PC-9 (cell line): ENCODE data around the gene LRP1B. TPM values are rescaled to one million over a fixed set of nuclear protein-coding genes. Genes with fewer than 3 reads are reported as not detected.
A peak's percentile ranks its signal among the peaks of the same experiment; 100 is the strongest.

Experiments
- BruUV-seq: library from RNA; stranded (reverse); fragments of 400-500 nt; replicated peaks from 2 replicates; lab custom pipeline; 2021; lab: Mats Ljungman, UMichigan
- CTCF ChIA-PET: fragments of 300-600 bp; sonication (Branson Sonifier 250); formaldehyde crosslinking; loops from one replicate; lab custom pipeline; 2022; ENCODE audit warnings: antibody characterized with exemption; lab: Charles Lee
- POLR2A ChIA-PET: fragments of 300-600 bp; sonication (Branson Sonifier 250); formaldehyde crosslinking; loops from one replicate; lab custom pipeline; 2022; ENCODE audit warnings: antibody characterized with exemption; ENCODE audit not compliant: unreplicated experiment; lab: Charles Lee
- DNase-seq, 2 experiments: peaks; one replicate each; pipeline versions ENCODE4 v3.0.0 to v3.0.0-alpha.2; 2015 to 2022; ENCODE audit warnings: mixed read lengths in 1 of 2
- H2AFZ ChIP-seq: fragments of 200-600 bp; sonication (generic); 2 replicates; pipeline ENCODE4 v1.8.1; 2017; ENCODE audit warnings: antibody characterized with exemption
- H3F3A ChIP-seq: fragments of 200-600 bp; sonication (generic); 2 replicates; pipeline ENCODE4 v1.8.1; 2017; ENCODE audit warnings: antibody characterized with exemption, mild to moderate bottlenecking, low read depth; ENCODE audit not compliant: insufficient read depth
- H3K27ac ChIP-seq: fragments of 200-600 bp; sonication (generic); 2 replicates; pipeline ENCODE4 v1.6.1; 2016; ENCODE audit warnings: mixed run types
- H3K27me3 ChIP-seq: fragments of 200-600 bp; sonication (generic); 2 replicates; pipeline ENCODE4 v1.6.1; 2016; ENCODE audit warnings: low read depth, mixed run types; ENCODE audit not compliant: insufficient read depth
- H3K36me3 ChIP-seq: fragments of 200-600 bp; sonication (generic); 2 replicates; pipeline ENCODE4 v1.6.1; 2016; ENCODE audit warnings: low read depth, mixed run types
- H3K4me1 ChIP-seq: fragments of 200-600 bp; sonication (generic); replicated peaks from 2 replicates; pipeline ENCODE4 v1.6.1; 2016; ENCODE audit warnings: mixed run types; ENCODE audit not compliant: insufficient read depth
- H3K4me2 ChIP-seq: fragments of 200-600 bp; sonication (generic); 2 replicates; pipeline ENCODE4 v1.6.1; 2017; ENCODE audit warnings: mixed run types
- H3K4me3 ChIP-seq: fragments of 200-600 bp; sonication (generic); 2 replicates; pipeline ENCODE4 v1.6.1; 2016; ENCODE audit warnings: mixed run types
- H3K79me2 ChIP-seq: fragments of 200-600 bp; sonication (generic); 2 replicates; pipeline ENCODE4 v1.6.1; 2017; ENCODE audit warnings: low read depth, mixed run types
- H3K9me2 ChIP-seq: fragments of 200-600 bp; sonication (generic); 2 replicates; pipeline ENCODE4 v1.8.1; 2017; ENCODE audit warnings: mild to moderate bottlenecking; ENCODE audit not compliant: insufficient read depth
- H3K9me3 ChIP-seq: fragments of 200-600 bp; sonication (generic); 2 replicates; pipeline ENCODE4 v1.8.1; 2016; ENCODE audit warnings: low read depth; ENCODE audit not compliant: insufficient read depth
- H4K20me1 ChIP-seq: fragments of 200-600 bp; sonication (generic); 2 replicates; pipeline ENCODE4 v1.8.1; 2017; ENCODE audit not compliant: insufficient read depth
- EZH2 ChIP-seq: fragments of 200-600 bp; sonication (generic); IDR thresholded peaks from 2 replicates; pipeline ENCODE4 v1.8.0; 2017; ENCODE audit warnings: antibody characterized with exemption, low read depth
- intact Hi-C: fragments of 100-400 bp; cut with micrococcal nuclease; formaldehyde crosslinking; loops from one replicate; pipeline ENCODE4 v1.10.0; 2022; ENCODE audit not compliant: unreplicated experiment
- total RNA-seq: library from RNA; stranded (reverse); gene quantifications from 2 replicates; pipeline ENCODE4 v1.2.3, GENCODE V29; 2021
- TF ChIP-seq, protein P1 (sequence below): fragments of 200-600 bp; sonication (generic); conservative IDR thresholded peaks from 2 replicates; pipeline ENCODE4 v1.6.1; 2017; ENCODE audit warnings: mixed run types, antibody characterized with exemption, mild to moderate bottlenecking, moderate library complexity

LRP1B gene
- total RNA-seq, 1 experiment from 2014 or later = 1.7 TPM

DNA sequence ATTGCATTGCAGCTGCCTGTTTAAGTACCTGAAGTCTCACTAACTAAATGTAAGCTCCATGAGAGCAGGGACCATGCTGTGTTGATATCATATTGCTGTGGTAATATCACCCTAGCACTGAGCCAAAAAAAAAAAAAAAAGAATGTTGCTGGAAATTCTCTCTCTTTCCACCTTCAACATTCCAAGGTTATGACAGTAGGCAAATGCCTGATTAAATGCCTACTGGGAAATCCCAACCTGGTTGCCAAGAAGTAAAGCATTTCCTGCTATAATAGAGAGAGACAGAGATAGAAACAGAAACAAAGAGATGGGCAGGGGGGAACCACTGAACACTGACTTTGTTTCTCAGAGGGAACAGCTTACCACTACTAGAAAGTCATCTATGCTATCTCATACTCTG, 1604.2 kb downstream of the LRP1B start:
- H3K27me3 ChIP-seq = no peaks in the 10 kb centered on the region
- no peak overlapping the region for H3K4me2 ChIP-seq
- ChIA-PET CTCF (no interaction called here), POLR2A (no interaction called here)
- no peak for TF ChIP-seq EZH2
- TF ChIP-seq, protein P1, sequence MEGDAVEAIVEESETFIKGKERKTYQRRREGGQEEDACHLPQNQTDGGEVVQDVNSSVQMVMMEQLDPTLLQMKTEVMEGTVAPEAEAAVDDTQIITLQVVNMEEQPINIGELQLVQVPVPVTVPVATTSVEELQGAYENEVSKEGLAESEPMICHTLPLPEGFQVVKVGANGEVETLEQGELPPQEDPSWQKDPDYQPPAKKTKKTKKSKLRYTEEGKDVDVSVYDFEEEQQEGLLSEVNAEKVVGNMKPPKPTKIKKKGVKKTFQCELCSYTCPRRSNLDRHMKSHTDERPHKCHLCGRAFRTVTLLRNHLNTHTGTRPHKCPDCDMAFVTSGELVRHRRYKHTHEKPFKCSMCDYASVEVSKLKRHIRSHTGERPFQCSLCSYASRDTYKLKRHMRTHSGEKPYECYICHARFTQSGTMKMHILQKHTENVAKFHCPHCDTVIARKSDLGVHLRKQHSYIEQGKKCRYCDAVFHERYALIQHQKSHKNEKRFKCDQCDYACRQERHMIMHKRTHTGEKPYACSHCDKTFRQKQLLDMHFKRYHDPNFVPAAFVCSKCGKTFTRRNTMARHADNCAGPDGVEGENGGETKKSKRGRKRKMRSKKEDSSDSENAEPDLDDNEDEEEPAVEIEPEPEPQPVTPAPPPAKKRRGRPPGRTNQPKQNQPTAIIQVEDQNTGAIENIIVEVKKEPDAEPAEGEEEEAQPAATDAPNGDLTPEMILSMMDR = no peak
- H3K79me2 ChIP-seq = no peaks in the 10 kb centered on the region
- H3K4me3 ChIP-seq = no peak overlapping the region
- H2AFZ ChIP-seq = no peak overlapping the region
- peak in 1 of 2 experiments; percentile 45 for DNase-seq
- no peaks in the 10 kb centered on the region for H4K20me1 ChIP-seq
- intact Hi-C loops = no loop called here
- H3K9me3 ChIP-seq = no peaks in the 10 kb centered on the region
- H3F3A ChIP-seq = no peaks in the 10 kb centered on the region
- no peaks in the 10 kb centered on the region for H3K9me2 ChIP-seq
- BruUV-seq = no TSS peak
- no peaks in the 10 kb centered on the region for H3K4me1 ChIP-seq
- no peak overlapping the region for H3K27ac ChIP-seq
- H3K36me3 ChIP-seq = no peaks in the 10 kb centered on the region

DNA sequence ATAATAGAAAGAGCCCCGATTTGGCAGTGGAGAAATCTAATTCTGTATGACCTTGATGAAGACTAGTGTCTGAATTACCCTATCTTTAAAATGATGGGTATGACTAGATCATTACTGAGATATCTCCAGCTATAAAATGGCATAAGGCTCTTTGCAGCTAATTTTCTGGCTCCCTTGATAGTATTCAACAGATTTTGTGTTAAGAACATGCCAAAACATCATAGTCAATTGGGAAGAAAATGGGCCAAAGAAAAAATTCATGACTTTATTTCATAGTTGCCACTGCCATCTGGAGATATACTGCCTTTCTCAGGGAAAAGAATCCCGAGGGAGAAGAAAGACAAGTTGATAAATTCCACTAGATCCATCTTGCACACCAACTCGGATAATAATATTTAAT, 1618.7 kb downstream of the LRP1B start:
- H3K36me3 ChIP-seq = no peaks in the 10 kb centered on the region
- no peak overlapping the region for H3K4me3 ChIP-seq
- ChIA-PET POLR2A (interaction anchor here (0.5 kb wide), 1 partner anchor 983 kb away, joined by 3 read pairs; no protein-coding TSS in a partner anchor), CTCF (no interaction called here)
- H3K4me2 ChIP-seq = no peak overlapping the region
- no peak for DNase-seq
- BruUV-seq = no TSS peak
- H3K27ac ChIP-seq = no peak overlapping the region
- no peak for TF ChIP-seq EZH2
- TF ChIP-seq, protein P1 = no peak
- no peak overlapping the region for H2AFZ ChIP-seq
- intact Hi-C loops = no loop called here
- no peaks in the 10 kb centered on the region for H4K20me1 ChIP-seq
- no peaks in the 10 kb centered on the region for H3F3A ChIP-seq
- H3K79me2 ChIP-seq = no peaks in the 10 kb centered on the region
- no peaks in the 10 kb centered on the region for H3K27me3 ChIP-seq
- no peaks in the 10 kb centered on the region for H3K9me3 ChIP-seq
- no peaks in the 10 kb centered on the region for H3K9me2 ChIP-seq
- no peaks in the 10 kb centered on the region for H3K4me1 ChIP-seq

DNA sequence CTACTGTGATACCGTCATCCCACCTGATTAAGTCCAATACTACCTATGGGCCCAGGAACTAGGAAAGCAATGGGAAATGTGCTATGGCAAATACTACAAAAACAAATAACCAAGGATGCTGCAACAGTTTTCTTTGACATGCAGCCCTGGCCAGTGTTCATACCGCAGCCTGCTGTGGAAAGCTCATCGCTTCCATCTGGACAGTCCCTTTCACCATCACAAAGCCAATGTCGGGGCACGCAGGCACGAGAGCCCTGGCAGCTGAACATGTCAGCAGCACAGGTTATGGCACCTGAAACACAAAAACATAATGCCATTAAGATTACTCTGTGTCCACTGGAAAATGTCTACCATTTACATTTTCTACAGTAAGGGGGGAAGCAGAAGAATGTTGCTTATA, 1621.1 kb downstream of the LRP1B start:
- ChIA-PET CTCF (no interaction called here), POLR2A (no interaction called here)
- no peaks in the 10 kb centered on the region for H3K9me3 ChIP-seq
- no peak overlapping the region for H2AFZ ChIP-seq
- no peaks in the 10 kb centered on the region for H3K4me1 ChIP-seq
- BruUV-seq = no TSS peak
- TF ChIP-seq EZH2 = no peak
- TF ChIP-seq, protein P1 = no peak
- no peaks in the 10 kb centered on the region for H4K20me1 ChIP-seq
- no peaks in the 10 kb centered on the region for H3K9me2 ChIP-seq
- H3K4me2 ChIP-seq = no peak overlapping the region
- H3K27me3 ChIP-seq = no peaks in the 10 kb centered on the region
- H3K79me2 ChIP-seq = no peaks in the 10 kb centered on the region
- H3K4me3 ChIP-seq = no peak overlapping the region
- no peak overlapping the region for H3K27ac ChIP-seq
- no peaks in the 10 kb centered on the region for H3K36me3 ChIP-seq
- no peak for DNase-seq
- no peaks in the 10 kb centered on the region for H3F3A ChIP-seq
- intact Hi-C loops = no loop called here
